K562 (cell line): ENCODE results near the gene ACTA2.

Experiments used
- TF ChIP-seq, protein P1 (sequence below): sonication (generic); formaldehyde crosslinking; IDR thresholded peaks from 2 replicates; pipeline ENCODE4 v1.8.1; 2022; ENCODE audit warnings: missing genetic modification reagents
- TF ChIP-seq, protein P2 (sequence below): sonication (generic); formaldehyde crosslinking; IDR thresholded peaks from 2 replicates; pipeline ENCODE4 v1.9.0; 2022; ENCODE audit warnings: mild to moderate bottlenecking, missing genetic modification reagents

DNA sequence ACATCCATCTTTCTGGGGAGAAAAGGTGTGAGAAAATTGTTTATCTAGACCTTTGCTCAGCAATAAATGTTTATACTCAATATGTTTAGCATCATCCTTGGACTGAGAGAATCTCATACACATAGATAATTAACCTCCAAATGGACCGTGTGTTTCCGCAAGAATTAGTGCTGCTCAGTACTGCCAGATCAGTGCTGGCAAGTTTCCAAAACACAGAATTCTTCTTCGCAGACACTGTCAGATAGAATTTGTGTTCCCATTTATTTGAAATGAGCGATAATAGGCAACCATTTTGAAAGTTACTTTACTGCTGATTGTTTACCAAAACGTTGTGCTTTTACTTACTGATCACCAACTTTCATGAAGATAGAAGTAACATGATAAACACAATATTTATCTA lies 38.8 kb downstream of the ACTA2 start:
- TF ChIP-seq, protein P1, sequence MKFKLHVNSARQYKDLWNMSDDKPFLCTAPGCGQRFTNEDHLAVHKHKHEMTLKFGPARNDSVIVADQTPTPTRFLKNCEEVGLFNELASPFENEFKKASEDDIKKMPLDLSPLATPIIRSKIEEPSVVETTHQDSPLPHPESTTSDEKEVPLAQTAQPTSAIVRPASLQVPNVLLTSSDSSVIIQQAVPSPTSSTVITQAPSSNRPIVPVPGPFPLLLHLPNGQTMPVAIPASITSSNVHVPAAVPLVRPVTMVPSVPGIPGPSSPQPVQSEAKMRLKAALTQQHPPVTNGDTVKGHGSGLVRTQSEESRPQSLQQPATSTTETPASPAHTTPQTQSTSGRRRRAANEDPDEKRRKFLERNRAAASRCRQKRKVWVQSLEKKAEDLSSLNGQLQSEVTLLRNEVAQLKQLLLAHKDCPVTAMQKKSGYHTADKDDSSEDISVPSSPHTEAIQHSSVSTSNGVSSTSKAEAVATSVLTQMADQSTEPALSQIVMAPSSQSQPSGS (CRISPR knock-in tag), result no peak
- TF ChIP-seq, protein P2, sequence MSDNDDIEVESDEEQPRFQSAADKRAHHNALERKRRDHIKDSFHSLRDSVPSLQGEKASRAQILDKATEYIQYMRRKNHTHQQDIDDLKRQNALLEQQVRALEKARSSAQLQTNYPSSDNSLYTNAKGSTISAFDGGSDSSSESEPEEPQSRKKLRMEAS, result no peak
